Brain pericyte (primary cell): ENCODE data around the gene MORN5.

Experiments used
- DNase-seq: peaks from one replicate; pipeline ENCODE4 v3.0.0-alpha.2; 2012; ENCODE audit warnings: low read depth, low spot score

MORN5 gene

GRCh38 chr9:122216138-122216797, 56.6 kb downstream of the MORN5 start:
- no peak for DNase-seq

- no peak for DNase-seq
These were observed 57.2 kb downstream of the MORN5 start for GRCh38 chr9:122216798-122217418.

- DNase-seq: no peak
These were observed 57.9 kb downstream of the MORN5 start for GRCh38 chr9:122217640-122218039.

GRCh38 chr9:122218071-122218934, 58.6 kb downstream of the MORN5 start:
- DNase-seq: no peak

- no peak for DNase-seq
These were observed 59.5 kb downstream of the MORN5 start for GRCh38 chr9:122218935-122219855.

GRCh38 chr9:122219856-122220672, 60.4 kb downstream of the MORN5 start:
- DNase-seq: no peak

- DNase-seq: no peak
These were observed 61.0 kb downstream of the MORN5 start for GRCh38 chr9:122220673-122221182.

- DNase-seq: no peak
These were observed 61.6 kb downstream of the MORN5 start for GRCh38 chr9:122221183-122221811.

GRCh38 chr9:122222791-122223190, 63.1 kb downstream of the MORN5 start:
- DNase-seq: no peak

GRCh38 chr9:122223435-122223834, 63.7 kb downstream of the MORN5 start:
- DNase-seq: no peak

- DNase-seq: no peak
These were observed 65.8 kb downstream of the MORN5 start for GRCh38 chr9:122225312-122226141.

GRCh38 chr9:122226142-122226757, 66.5 kb downstream of the MORN5 start:
- DNase-seq: no peak

- DNase-seq: no peak
These were observed 67.3 kb downstream of the MORN5 start for GRCh38 chr9:122226758-122227574.

- no peak for DNase-seq
These were observed 67.8 kb downstream of the MORN5 start for GRCh38 chr9:122227575-122227900.

- DNase-seq: no peak
These were observed 68.5 kb downstream of the MORN5 start for GRCh38 chr9:122228191-122228567.

GRCh38 chr9:122228568-122229484, 69.1 kb downstream of the MORN5 start, which contains the start of gene LHX6:
Gene LHX6 (minus strand): TSS chr9:122228957. CDS start chr9:122228740, 217 bp downstream.
- no peak for DNase-seq

GRCh38 chr9:122229485-122229837, 69.8 kb downstream of the MORN5 start:
- no peak for DNase-seq
